Mucosa of rectum (tissue), 2 donors: ENCODE data around the gene DDR2.

ENCODE experiments used
- H3K27ac ChIP-seq, 2 donors: one replicate each; pipeline ENCODE4 v1.7.0; 2013; ENCODE audit warnings: inconsistent platforms in 2 of 2, low read depth in 2 of 2, low read length in 2 of 2
- H3K27me3 ChIP-seq, 2 donors: one replicate each; pipeline ENCODE4 v1.7.0; 2013; ENCODE audit warnings: low read length in 2 of 2; ENCODE audit not compliant: control insufficient read depth in 2 of 2, insufficient read depth in 2 of 2
- H3K36me3 ChIP-seq, 2 donors: one replicate each; pipeline ENCODE4 v1.7.0; 2013; ENCODE audit warnings: low read length in 2 of 2; ENCODE audit not compliant: control insufficient read depth in 2 of 2, insufficient read depth in 2 of 2
- H3K4me1 ChIP-seq, 2 donors: one replicate each; pipeline ENCODE4 v1.7.0; 2013; ENCODE audit warnings: low read length in 2 of 2, mild to moderate bottlenecking in 1 of 2; ENCODE audit not compliant: control insufficient read depth in 2 of 2, insufficient read depth in 2 of 2
- H3K4me3 ChIP-seq, 2 donors: one replicate each; pipeline ENCODE4 v1.7.0; 2013; ENCODE audit warnings: low read length in 2 of 2
- H3K9ac ChIP-seq, 2 donors: one replicate each; pipeline ENCODE4 v1.7.0; 2013; ENCODE audit warnings: low read length in 2 of 2, low read depth in 1 of 2, mild to moderate bottlenecking in 1 of 2
- H3K9me3 ChIP-seq, 2 donors: one replicate each; pipeline ENCODE4 v1.7.0; 2013; ENCODE audit warnings: low read length in 2 of 2; ENCODE audit not compliant: control insufficient read depth in 2 of 2
- donor health status: healthy.
- donor health status: Normal muscosa, but diverticular disease.

The DDR2 gene

DNA sequence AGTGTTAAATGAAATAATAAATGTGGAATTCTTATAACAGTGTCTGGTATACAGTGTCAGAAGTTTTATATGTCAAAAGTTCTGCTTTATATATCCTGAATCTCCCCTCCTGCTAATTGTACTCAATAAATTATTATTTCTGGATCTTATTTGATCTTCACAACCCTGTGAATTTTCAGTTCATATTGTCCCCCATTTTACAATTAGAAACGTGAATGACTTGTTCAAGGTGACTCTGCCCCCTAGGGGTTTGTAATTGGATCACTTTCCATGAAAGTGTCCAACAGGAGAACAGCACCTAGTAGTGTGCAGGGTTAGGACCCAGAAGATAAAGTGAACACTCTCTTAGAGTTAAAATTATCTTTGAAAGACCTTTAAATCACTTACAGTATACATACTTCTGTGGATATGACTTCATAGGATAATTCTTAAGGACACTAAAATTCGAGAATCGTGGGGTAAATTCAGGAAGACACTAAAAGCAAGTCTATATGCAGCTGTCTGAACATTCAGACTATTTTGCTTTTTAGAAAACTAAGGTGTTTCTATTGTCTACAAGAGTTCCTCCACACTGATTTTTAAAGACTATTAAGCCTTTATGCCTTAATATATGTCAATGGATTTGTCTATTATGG is 4.5 kb upstream of the DDR2 start:
- H3K4me1 ChIP-seq = peaks cover 0 to 2% of the 10 kb centered on the region in 2 donors
- no peaks in the 10 kb centered on the region for H3K36me3 ChIP-seq
- no peaks in the 10 kb centered on the region for H3K27me3 ChIP-seq
- no peak overlapping the region for H3K9ac ChIP-seq
- H3K4me3 ChIP-seq = no peak overlapping the region
- H3K9me3 ChIP-seq = no peaks in the 10 kb centered on the region
- H3K27ac ChIP-seq = no peak overlapping the region

DNA sequence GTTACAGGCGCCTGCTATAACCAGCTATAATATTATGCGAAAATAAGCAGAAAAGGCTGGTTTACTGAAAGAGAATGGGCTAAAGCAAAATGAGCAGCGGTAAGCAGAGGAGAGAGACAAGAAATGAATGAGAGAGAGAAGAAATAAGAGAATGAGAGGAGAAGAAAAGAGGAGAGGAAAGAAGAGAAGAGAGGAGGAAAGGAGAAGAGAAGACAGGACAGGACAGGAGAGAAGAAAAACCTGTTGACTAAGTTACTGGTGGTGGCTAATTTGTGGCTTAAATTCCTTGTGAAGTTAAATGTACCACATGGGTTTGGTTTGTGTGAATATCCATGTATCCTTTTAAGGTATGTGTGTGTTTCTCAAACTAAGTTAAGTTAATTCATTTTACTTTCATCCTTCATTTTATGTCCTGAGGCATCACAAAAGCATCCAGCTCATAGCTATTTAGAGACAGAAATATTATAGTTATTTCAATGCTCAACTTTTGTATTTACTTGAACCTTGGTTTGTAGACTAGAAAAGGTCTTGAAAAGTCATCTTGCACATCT is 3.1 kb upstream of the DDR2 start:
- H3K36me3 ChIP-seq = no peaks in the 10 kb centered on the region
- H3K27ac ChIP-seq = no peak overlapping the region
- H3K4me1 ChIP-seq = peaks cover 0 to 2% of the 10 kb centered on the region in 2 donors
- no peak overlapping the region for H3K9ac ChIP-seq
- no peak overlapping the region for H3K4me3 ChIP-seq
- no peaks in the 10 kb centered on the region for H3K9me3 ChIP-seq
- no peaks in the 10 kb centered on the region for H3K27me3 ChIP-seq

DNA sequence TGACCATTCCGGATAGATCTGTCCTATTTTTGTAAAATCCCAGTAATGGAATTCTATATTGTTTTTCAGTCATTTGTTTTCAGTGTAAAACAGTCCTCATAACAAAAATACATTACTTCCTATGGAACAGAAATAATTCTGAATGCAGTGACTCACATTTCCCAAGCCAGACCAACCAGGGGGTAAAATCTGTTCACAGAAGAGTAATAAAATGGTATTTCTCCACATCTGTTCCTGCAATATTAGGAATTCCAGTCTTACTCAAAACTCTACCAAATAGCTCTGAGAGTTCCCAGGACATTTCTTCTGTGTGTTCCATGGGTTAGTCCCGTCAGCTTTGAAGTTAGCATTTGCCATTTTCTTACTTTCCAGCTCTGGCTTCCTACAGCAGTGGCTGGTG is 2.6 kb upstream of the DDR2 start:
- H3K4me1 ChIP-seq = peaks cover 0 to 2% of the 10 kb centered on the region in 2 donors
- H3K4me3 ChIP-seq = no peak overlapping the region
- no peak overlapping the region for H3K9ac ChIP-seq
- H3K27ac ChIP-seq = peak overlapping the region in 1 of 2 donors; percentile 64
- no peaks in the 10 kb centered on the region for H3K36me3 ChIP-seq
- H3K27me3 ChIP-seq = no peaks in the 10 kb centered on the region
- no peaks in the 10 kb centered on the region for H3K9me3 ChIP-seq

DNA sequence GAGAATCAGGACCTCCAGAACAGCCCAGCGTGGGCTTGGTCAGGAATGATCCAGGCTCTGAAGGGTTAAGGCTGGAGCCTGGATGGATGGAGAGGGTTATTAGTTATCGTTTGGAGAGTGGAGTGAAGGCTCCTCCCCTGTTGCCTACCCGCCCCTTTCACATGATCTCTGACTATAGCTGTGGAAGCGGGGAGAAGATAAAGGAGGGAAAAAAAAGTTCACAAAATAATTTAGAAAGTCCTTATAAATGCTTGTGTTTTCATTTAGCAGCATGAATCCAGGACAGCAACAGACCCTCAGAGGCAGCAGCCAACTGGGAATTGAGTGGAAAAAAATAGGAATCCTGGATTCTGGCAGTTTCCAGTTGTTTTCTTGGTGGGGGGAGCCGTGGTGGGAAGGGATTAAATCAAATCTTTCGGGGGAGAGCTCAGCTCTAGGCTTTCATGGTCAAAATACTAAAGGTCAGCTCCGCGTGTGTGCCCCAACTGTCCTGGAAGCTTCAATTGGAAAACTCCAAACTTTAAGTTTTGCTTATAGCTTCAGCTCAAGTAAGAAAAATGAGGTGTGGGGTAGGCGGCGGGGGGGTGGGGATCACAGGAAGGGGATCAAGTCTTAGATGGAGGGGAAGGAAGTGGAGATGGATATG is 595 bp upstream of the DDR2 start:
- Histone ChIP-seq H3K27me3 (no peaks in the 10 kb centered on the region), H3K4me3 (peak overlapping the region; percentile 36 to 67), H3K9me3 (no peaks in the 10 kb centered on the region), H3K4me1 (no peaks in the 10 kb centered on the region), H3K9ac (peak overlapping the region in 1 of 2 donors; percentile 29), H3K27ac (peak overlapping the region; percentile 64 to 76), H3K36me3 (no peaks in the 10 kb centered on the region)

DNA sequence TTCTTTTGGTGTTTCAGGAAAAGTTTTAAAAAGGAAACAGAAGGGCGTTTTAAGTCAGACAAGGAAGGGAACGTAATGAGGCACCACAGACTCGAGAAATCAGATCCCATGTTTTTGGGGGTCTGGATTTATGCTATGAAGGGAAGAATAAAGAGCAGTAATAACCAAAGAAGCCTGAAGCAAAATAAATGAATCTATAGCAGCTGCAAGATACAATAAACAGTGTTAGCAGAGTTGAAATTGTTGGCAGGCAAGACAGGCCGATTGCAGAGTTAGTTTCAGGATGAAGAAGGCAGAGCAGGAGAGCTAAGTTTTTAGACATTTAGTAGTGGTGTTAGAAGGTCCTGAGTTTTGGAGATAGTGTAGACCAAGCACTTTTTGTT is 425 bp downstream of the DDR2 start:
- Histone ChIP-seq H3K27me3 (no peaks in the 10 kb centered on the region), H3K36me3 (no peaks in the 10 kb centered on the region), H3K27ac (peak overlapping the region; percentile 64 to 76), H3K4me1 (no peaks in the 10 kb centered on the region), H3K9me3 (no peaks in the 10 kb centered on the region), H3K9ac (peak overlapping the region in 1 of 2 donors; percentile 23), H3K4me3 (peak overlapping the region; percentile 53 to 67)

DNA sequence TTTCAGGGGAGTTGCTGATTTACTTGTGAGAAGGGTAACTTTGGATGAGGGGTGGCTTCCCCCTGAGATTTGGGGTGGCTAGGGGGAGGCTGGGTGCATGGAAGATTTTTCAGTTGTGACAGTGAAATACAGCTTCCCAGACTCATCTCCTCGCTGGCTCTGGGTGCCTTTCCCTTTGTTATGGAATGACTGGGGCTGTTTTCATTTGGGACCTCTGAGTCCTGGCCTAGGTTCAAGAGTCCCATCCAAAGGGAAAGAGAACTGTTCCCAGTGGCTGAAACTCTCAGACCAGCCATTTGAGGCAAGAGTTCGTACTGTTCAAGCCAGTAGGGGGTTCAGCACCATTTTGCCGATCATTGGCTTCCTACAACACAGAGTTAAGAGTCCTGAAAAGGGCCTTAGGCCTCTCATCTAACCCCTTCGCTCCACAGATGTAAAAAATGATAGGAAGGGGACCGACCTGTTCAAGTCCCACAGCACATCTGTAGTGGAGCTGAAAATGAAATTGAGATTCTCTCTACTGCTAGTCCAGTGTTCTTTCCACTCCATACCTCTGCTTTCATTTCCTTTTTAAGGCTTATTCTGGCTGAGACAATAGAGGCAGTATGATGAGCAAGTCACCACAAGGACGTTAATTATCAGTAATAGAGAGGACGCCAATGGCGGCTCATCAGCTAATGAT is 958 bp downstream of the DDR2 start:
- Histone ChIP-seq H3K9ac (peak overlapping the region; percentile 6 to 18), H3K27ac (peak overlapping the region; percentile 64 to 76), H3K9me3 (no peaks in the 10 kb centered on the region), H3K4me1 (no peaks in the 10 kb centered on the region), H3K36me3 (no peaks in the 10 kb centered on the region), H3K4me3 (peak overlapping the region; percentile 53 to 67), H3K27me3 (no peaks in the 10 kb centered on the region)

DNA sequence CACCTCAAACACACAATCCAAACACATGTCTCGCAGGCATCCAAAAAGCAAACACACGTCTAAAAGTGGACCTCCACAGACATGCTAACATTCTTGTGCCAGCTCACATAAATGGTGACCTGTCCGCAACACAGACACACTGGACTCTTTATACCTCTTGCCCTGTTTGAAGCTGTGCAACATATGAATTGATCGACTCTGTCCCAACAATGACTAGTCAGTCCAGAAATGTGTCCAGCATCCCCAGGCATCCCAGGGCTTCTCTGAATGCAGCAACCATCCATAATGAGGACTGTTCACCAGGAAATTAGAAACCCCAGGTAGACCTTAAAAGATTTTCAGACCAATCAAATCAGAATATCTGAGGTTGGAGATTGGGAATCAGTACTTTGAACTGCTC is 3.2 kb downstream of the DDR2 start:
- no peaks in the 10 kb centered on the region for H3K9me3 ChIP-seq
- no peak overlapping the region for H3K27ac ChIP-seq
- peak overlapping the region in 1 of 2 donors; percentile 67 for H3K4me3 ChIP-seq
- H3K4me1 ChIP-seq = no peaks in the 10 kb centered on the region
- no peaks in the 10 kb centered on the region for H3K27me3 ChIP-seq
- no peaks in the 10 kb centered on the region for H3K36me3 ChIP-seq
- H3K9ac ChIP-seq = no peak overlapping the region

DNA sequence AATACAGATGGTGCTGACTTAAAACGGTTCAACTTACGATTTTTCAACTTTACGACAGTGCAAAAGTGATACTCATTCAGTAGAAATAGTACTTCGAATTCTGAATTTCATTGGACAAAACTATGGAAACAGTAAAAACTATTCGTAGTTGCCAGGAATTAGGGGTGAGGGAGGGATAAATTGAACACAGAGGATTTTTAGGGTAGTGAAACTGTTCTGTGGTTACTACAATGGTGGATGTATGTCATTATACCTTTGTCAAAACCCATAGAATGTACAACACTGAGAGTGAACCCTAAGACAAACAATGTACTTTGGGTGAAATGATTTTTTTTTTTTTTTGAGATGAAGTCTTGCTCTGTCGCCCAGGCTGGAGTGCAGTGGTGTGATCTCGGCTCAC is 7.5 kb downstream of the DDR2 start:
- H3K4me3 ChIP-seq = no peak overlapping the region
- no peaks in the 10 kb centered on the region for H3K27me3 ChIP-seq
- H3K9me3 ChIP-seq = no peaks in the 10 kb centered on the region
- H3K36me3 ChIP-seq = no peaks in the 10 kb centered on the region
- no peaks in the 10 kb centered on the region for H3K4me1 ChIP-seq
- H3K27ac ChIP-seq = no peak overlapping the region
- H3K9ac ChIP-seq = no peak overlapping the region

DNA sequence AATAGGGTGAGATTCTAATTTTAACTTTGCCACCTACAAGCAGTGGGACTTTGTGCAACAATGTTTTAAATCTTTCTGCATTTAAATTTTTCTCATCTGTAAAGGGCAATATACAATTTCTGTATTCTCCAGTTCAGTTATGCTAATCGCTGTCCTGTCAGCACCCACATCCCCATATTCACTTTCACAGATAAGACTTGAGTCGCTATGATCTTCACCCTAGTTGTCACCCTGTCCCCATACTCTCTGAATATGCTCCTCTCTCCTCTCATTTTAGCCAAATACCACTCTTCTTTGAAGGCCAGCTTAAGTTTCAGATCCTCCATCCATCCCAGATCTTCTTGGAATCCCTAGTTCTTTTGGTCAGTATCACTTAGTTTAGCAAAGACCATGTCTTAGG is 8.8 kb downstream of the DDR2 start:
- Histone ChIP-seq H3K27ac (no peak overlapping the region), H3K27me3 (no peaks in the 10 kb centered on the region), H3K9ac (no peak overlapping the region), H3K4me3 (no peak overlapping the region), H3K4me1 (no peaks in the 10 kb centered on the region), H3K36me3 (no peaks in the 10 kb centered on the region), H3K9me3 (no peaks in the 10 kb centered on the region)

DNA sequence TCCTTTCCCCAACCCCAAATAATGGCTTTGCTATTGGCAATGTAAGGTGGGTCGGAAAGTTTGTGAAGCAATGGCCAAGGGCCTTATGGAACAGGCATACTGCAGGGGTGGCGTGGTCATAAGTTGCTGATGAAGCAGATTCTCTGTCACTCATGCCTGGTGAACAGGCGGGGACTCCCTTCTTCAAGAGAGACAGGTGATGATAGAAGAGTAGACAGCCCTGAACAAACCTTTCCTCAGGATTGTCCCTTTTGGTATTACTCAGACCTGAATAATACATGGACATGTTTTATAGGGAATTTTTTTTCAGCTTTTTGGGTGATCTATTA is 12.7 kb downstream of the DDR2 start:
- H3K4me1 ChIP-seq = no peaks in the 10 kb centered on the region

More for the DNA sequence above, 12.7 kb downstream of the DDR2 start:
- no peak overlapping the region for H3K27ac ChIP-seq
- no peak overlapping the region for H3K4me3 ChIP-seq
- no peaks in the 10 kb centered on the region for H3K27me3 ChIP-seq
- H3K36me3 ChIP-seq = no peaks in the 10 kb centered on the region
- H3K9ac ChIP-seq = no peak overlapping the region
- H3K9me3 ChIP-seq = no peaks in the 10 kb centered on the region
